ENCODE measurements around the gene DCAF15.

DNA sequence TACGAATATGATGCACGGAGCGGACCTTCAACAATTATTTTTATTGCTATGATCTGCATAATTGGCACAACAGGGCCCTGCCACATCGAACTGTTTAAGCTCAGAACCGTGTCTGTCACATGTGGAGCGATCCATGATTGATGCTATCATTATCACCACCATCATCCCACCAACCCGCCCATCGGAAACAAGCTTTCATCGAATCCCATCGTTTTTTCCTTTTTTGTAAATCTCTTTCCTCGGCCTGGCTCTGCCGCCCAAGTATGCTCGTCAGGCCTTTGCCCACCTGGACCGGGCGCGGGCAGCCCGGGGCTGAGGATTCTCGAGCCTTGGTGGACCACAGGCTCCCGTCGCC lies 533 bp upstream of the DCAF15 start:
- TF ChIP-seq POLR2AphosphoS5 (IDR thresholded peaks at IDR 0.05; ENCODE audit: borderline replicate concordance, low read depth, low read length): no peak
- TF ChIP-seq EZH2 (IDR thresholded peaks at IDR 0.05): no peak
